SK-N-SH treated with all-trans-retinoic acid at 6 μM for 48 hours (cell line): ENCODE results near the gene WBP2.

Source experiments
- ARNTL ChIP-seq: fragments of 450-650 bp; formaldehyde crosslinking; IDR thresholded peaks from 2 replicates; pipeline ENCODE4 v1.5.0; 2020; ENCODE audit warnings: low read depth, mild to moderate bottlenecking, moderate library complexity, borderline replicate concordance
- BACH2 ChIP-seq: fragments of 250-450 bp; sonication (Bioruptor Pico); IDR thresholded peaks from 2 replicates; pipeline ENCODE4 v1.9.0; 2021; ENCODE audit warnings: mild to moderate bottlenecking, borderline replicate concordance
- CREB5 ChIP-seq: fragments of 250-450 bp; sonication (Bioruptor Pico); IDR thresholded peaks from 2 replicates; pipeline ENCODE4 v1.5.1; 2020; ENCODE audit warnings: low read depth, mild to moderate bottlenecking, moderate library complexity
- ESRRG ChIP-seq: fragments of 250-450 bp; sonication (Bioruptor Pico); IDR thresholded peaks from 2 replicates; pipeline ENCODE4 v1.6.1; 2021; ENCODE audit warnings: mild to moderate bottlenecking
- PATZ1 ChIP-seq: fragments of 250-450 bp; sonication (Bioruptor Pico); IDR thresholded peaks from 2 replicates; pipeline ENCODE4 v1.8.0; 2020; ENCODE audit warnings: mild to moderate bottlenecking, moderate library complexity, borderline replicate concordance
- RARB ChIP-seq: fragments of 250-450 bp; sonication (Bioruptor Pico); IDR thresholded peaks from 2 replicates; pipeline ENCODE4 v1.8.0; 2021; ENCODE audit warnings: mild to moderate bottlenecking, moderate library complexity
- SNAI2 ChIP-seq: fragments of 250-450 bp; sonication (Bioruptor Pico); IDR thresholded peaks from 2 replicates; pipeline ENCODE4 v1.5.0; 2020; ENCODE audit warnings: mild to moderate bottlenecking, moderate library complexity
- TOX ChIP-seq: fragments of 250-450 bp; sonication (Bioruptor Pico); IDR thresholded peaks from 2 replicates; pipeline ENCODE4 v1.8.0; 2021; ENCODE audit warnings: mild to moderate bottlenecking, moderate library complexity, borderline replicate concordance
- TSHZ2 ChIP-seq: fragments of 250-450 bp; sonication (Bioruptor Pico); IDR thresholded peaks from 2 replicates; pipeline ENCODE4 v1.5.0; 2020; ENCODE audit warnings: mild to moderate bottlenecking, moderate library complexity
- ZC3H10 ChIP-seq: fragments of 250-450 bp; sonication (Bioruptor Pico); IDR thresholded peaks from 2 replicates; pipeline ENCODE4 v1.5.1; 2021; ENCODE audit warnings: mild to moderate bottlenecking, moderate library complexity
- ZFP30 ChIP-seq: fragments of 450-650 bp; formaldehyde crosslinking; IDR thresholded peaks from 2 replicates; pipeline ENCODE4 v1.5.0; 2022; ENCODE audit warnings: mild to moderate bottlenecking, moderate library complexity
- ZNF565 ChIP-seq: fragments of 450-650 bp; formaldehyde crosslinking; conservative IDR thresholded peaks from 2 replicates; pipeline ENCODE4 v1.5.0; 2020; ENCODE audit warnings: low read depth, mild to moderate bottlenecking, moderate library complexity

- TF ChIP-seq ESRRG (CRISPR knock-in tag) (no peak), ZC3H10 (no peak), ZFP30 (CRISPR knock-in tag) (no peak), ZNF565 (CRISPR knock-in tag) (no peak), RARB (no peak), BACH2 (CRISPR knock-in tag) (no peak), TSHZ2 (no peak), PATZ1 (CRISPR knock-in tag) (no peak), SNAI2 (CRISPR knock-in tag) (no peak), ARNTL (CRISPR knock-in tag) (no peak), TOX (CRISPR knock-in tag) (no peak), CREB5 (CRISPR knock-in tag) (no peak)
Observed at GRCh38 chr17:75809631-75810111, 45.5 kb downstream of the WBP2 start.
